GM10847 (cell line): ENCODE measurements around the gene NTNG2.

ENCODE experiments used
- POLR2A ChIP-seq: IDR thresholded peaks from 2 replicates; pipeline ENCODE4 v1.6.1; 2011; ENCODE audit not compliant: insufficient read length; ENCODE audit errors: extremely low read depth

Gene NTNG2

DNA sequence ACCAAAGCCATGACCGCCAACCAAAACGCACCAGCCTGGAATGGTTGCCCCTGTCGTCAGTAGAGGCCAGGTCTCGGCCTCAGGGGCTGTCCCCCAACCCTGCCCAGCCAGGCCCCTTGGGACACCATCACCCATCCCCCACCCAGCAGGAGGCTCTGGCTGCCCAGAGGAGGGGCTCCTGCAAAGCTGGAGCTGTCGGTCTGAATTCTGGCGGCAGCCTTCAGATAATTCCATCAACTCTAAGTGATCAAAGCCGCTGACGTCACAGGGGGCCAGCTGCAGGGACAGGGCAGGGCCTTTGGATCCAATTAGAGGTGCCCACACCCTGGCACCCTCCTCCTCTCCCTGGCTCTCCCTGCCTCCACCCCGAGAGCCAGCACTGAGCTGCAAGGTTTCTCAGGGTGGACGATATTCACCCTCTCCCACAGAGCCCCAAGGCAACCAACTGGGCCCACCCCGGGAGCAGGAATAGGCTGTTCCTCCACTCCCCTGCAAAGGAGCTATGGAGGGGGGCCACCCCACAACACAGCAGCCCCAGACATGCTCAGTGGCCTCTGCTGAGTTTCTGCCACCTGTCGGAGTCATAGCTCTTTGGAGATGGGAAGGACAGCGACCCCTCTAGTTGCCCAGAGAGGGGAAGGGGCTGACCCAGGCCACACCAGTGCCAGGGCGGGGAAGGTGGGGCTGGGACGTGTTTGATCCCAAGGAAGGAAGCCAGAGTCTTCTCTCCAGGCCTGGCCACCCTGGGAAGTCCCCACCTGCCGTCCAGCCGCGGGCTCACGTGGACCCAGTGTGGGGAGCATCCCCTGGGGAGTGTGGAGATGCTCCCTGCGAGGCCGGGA lies 78.4 kb downstream of the NTNG2 start:
- no peak for TF ChIP-seq POLR2A

DNA sequence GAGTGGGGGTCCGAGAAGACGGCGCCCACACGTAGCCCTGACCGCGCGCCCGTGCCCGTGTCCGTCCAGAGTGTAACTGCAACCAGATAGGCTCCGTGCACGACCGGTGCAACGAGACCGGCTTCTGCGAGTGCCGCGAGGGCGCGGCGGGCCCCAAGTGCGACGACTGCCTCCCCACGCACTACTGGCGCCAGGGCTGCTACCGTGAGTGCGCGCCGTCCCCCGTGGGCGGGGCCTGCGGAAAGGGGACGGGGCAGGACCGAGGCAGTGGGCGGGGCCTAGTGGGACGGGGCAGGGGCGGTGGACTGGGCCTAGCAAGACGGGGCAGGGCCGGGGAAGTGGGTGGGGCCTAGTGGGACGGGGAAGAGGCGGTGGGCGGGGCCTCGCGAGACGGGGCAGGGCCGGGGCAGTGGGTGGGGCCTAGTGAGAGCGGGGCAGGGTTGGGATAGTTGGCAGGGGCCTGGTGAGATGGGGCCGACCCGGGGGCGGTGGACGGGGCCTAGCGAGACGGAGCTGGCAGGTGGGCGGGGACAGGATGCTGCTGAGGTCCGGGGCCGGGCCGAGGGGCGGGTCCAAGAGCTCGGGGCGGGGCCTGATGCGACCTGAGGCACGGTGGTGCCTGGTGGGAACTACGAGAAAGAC lies 79.1 kb downstream of the NTNG2 start:
- TF ChIP-seq POLR2A: no peak

DNA sequence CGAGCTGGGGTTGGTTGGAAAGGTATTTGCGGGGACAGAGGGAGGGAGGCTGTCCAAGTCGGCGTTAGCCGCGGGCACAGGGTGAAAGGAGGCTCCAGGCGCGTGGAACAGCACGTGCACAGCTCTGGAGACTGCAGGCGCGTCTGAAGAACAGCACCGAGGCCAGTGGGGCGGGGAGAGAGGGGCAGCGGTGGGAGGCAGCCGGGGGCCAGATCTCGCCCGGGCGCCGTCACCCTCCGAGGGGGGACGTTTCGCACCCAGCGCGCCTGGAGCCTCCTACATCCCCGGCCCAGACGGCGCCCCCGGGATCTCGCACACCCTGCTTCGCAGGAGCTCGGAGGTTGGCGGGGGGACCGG lies 79.6 kb downstream of the NTNG2 start:
- TF ChIP-seq POLR2A: no peak

DNA sequence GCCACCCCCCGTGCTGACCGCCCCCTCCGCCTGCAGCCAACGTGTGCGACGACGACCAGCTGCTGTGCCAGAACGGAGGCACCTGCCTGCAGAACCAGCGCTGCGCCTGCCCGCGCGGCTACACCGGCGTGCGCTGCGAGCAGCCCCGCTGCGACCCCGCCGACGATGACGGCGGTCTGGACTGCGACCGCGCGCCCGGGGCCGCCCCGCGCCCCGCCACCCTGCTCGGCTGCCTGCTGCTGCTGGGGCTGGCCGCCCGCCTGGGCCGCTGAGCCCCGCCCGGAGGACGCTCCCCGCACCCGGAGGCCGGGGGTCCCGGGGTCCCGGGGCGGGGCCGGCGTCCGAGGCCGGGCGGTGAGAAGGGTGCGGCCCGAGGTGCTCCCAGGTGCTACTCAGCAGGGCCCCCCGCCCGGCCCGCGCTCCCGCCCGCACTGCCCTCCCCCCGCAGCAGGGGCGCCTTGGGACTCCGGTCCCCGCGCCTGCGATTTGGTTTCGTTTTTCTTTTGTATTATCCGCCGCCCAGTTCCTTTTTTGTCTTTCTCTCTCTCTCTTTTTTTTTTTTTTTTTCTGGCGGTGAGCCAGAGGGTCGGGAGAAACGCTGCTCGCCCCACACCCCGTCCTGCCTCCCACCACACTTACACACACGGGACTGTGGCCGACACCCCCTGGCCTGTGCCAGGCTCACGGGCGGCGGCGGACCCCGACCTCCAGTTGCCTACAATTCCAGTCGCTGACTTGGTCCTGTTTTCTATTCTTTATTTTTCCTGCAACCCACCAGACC lies 80.2 kb downstream of the NTNG2 start:
- TF ChIP-seq POLR2A: no peak

DNA sequence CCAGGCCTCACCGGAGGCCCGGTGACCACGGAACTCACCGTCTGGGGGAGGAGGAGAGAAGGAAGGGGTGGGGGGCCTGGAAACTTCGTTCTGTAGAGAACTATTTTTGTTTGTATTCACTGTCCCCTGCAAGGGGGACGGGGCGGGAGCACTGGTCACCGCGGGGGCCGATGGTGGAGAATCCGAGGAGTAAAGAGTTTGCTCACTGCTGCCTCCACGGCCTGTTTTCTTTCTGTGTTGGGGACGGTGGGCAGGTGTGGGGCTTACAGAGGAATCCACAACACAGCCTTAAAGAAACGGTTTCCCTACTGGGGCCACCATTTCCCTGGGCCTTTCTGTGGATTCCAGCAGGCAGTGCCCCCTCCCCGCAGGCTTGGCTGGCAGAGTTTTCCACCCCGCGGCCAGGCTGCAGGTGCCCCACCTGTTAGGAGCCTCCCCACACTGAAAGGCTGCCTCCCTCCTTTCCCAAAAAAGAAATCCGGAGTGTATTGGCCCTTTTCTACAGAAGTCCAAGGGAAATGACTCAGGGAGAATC lies 80.8 kb downstream of the NTNG2 start:
- TF ChIP-seq POLR2A: no peak

DNA sequence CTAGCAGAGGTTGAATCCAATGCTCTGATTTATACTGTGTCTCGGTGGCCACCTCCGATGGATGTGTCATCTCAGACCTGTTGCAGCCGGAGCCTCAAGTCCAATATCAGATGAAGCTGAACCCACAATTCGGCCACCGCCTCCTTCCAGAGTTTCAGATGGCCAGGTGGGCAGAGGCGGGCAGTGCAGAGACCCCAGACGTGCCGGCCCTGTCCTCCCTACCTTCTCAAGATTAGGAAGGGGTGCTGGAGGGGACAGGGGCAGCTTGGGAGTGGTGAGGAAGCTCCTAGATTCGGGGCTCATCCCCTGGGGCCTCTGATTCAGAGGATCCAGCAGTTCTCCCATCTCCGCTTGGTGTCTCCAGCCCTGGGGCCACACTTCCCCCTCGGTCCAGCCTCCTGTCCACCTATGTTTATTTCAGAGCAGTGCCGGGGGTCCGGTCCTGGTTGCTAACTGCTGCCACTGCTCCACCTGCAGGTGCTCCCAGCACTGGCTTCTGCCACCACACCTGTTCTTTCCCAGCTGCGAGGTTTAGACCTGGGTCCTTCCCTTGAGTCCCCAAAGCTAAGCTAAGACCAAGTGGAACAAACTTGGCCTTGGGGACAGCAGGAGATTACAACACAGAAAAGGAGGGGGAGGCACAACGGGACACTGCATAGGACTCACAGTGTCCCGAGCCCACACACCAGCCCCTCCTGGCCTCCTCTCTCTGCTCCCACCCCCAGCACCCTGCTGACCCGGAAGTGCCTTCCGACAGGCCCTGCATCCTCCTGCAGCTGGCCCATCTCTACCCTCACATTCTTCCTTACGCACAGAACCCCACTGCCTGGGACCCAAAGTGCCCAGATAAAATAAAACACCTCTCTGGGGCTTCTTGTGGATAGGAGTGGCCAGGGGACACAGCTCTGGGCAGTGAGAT lies 81.6 kb downstream of the NTNG2 start:
- no peak for TF ChIP-seq POLR2A

DNA sequence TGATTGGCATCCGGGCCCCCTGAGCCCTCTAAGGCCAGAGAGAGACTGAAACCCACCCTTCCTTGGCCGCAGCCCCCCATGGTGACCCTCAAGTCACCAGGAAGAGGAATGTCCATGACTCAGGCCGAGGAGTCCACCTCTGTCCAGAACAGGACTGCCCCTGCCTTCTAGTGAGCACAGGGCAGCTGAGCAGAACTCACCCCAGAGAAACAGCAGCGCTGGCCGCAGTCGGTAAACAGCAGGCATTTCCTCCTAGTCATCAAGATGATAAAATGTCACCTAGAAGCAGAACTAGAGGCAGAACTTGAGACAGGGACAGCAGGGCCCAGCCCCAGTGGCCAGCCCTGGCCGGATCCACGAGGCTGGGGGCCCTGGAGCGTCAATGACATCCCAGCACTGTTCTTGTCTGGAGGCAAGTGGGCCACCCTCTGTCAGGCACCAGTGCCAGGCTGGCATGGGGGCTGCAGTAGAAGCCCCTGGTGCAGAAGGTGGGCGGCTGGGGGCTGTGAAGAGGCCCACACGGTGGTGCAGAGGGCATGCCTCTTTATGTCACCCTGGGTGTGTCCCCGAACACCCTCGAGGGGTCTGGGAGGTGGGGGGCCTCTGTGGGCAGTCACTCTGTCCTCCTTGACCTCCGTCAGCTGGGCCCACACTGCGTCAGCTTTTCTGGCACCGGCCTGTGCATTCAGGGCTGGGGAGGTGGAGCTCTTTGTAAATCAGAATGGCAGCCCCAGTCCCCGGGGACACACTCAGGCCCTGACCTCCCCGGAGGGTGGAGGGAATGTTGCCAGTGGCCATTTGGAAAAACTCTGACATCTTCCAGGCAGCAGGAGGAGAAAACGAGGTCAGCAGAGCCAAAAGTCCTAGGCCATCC lies 83.0 kb downstream of the NTNG2 start:
- no peak for TF ChIP-seq POLR2A

DNA sequence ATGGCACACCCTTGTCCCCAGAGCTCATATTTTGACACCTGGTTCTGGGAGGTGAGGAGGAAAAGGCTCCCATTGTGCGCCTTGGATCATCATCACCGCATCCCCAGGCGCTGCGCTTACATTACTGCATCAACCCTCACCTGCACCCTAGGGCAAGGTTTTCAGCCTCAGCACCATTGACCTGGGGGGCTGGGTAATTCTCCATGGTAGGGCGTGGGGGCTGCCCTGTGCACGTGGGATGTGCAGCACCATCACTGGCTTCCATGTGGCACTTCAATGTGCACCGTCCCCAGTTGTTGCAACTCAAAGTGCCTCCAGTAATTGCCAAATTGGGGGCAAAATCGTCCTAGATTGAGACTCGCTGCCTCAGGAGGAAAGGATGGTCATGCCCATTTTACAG lies 83.6 kb downstream of the NTNG2 start:
- no peak for TF ChIP-seq POLR2A

DNA sequence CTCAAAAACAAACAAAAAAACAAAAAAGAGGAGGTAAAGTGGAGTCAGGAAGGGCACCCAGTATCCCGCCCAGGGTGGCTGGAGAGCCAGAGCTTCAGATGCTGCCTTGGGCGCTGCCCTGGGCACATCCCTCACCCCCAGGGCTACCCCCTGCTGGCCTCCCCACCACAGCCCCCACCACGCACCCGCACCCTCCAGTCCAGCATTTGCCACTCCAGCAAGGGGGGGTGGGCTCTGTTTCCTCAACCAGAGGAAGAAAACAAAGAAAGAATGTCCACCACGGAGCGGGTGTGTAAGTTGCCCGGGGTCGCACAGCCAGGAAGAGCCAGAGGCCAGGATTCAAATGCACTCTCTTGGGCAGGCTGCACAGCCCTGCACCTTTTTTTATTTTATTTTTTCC lies 86.1 kb downstream of the NTNG2 start:
- TF ChIP-seq POLR2A: no peak

DNA sequence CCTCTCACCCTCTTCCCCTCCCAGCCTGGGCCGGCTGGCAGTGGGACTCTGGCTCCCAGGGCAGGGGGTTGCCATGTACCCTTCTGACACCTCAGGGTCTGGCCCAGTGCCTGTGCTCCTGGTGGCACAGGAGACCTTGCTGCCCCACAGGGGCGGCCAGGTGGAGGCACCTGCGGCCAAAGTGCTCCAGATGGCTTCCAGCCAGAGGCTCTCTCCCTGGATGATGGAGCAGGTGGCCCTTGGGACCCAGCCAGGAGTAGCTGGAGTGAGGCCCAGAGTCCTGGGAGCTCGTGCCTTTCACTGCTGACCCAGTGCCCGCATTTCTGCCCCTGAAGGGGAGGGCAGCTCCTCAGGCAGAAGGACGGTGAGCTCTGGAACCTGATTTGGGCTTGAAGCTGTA lies 87.3 kb downstream of the NTNG2 start:
- no peak for TF ChIP-seq POLR2A

DNA sequence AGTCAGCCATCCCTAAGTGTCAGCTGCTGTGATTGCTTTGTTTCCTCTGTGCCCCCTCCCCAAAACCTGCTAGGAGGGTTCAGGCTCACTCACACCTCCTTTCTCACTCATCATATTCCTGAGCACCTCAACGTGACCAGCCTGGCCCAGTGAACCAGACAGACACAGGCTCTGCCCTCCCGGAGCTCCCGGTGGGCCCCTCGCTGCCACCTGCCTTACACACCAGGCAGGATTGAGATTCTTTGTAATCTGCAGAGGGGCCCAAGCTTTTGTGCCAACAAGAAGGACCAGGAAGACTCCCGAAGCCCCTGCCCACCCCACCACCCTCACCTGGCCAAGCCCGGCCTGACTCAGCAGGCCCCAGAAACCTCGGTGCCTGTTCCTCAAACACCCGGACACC lies 87.8 kb downstream of the NTNG2 start:
- TF ChIP-seq POLR2A: no peak

DNA sequence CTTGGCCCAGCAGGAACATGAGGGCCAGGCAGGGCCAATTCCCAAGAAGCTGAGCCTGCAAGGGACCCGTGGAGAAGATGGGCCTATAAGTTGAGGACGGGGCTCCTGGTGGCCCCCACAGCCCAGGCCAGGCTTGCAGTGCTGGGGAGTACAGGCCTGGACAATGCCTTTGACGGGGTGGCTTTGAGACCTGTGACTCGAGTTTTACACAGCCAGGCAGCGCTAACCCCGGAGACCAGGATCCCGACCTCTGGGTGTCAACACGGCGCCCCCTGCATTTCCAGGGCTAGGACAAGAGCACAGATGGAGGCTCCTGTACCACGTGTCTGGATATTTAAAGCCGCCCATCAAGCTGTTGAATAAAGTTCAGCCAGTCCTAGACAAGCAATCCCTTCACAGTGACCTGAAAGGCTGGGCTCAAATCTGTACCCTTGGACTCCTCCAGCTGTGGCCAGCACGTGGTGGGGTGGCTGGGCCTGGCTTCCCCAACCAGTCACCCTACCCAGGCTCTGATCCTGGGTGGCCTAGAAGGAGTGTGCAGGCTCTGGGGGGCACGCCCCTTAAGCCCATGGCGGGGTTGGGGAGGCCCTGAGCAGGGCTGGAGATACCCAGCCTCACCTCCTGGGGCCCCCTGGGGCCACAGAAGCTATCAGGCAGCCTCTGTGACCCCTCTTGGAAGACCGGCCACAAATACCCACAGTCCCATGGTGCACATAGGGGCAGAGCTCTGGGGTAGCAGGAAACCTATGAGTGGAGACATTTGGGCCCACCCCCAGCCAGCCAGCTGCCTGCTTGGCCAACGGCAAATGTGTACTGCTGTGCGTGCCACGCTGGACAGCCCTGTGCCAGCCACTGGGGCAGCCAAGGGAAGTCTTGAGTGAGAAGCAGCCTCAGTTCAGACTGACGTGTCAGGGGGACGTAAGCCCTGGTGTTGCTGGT lies 88.7 kb downstream of the NTNG2 start:
- no peak for TF ChIP-seq POLR2A

DNA sequence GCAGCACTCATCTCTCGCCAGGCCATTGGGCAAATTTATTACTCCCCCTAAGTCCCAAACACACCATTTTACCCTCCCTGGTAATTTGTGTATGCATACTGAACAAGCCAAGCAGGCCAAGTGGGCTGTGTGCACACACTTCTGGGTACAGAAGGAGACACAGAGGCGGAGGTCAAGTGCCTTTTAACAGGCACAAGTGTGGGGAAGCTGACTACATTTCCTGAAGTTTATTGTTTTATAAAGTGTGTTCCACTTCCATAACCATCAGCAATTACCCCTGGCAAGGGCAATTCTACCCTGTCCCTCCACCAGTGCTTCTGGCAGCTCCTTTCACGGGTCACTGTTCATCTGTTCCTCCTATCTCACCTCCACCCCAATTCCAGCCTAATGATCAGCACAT lies 99.0 kb downstream of the NTNG2 start:
- TF ChIP-seq POLR2A: no peak
